ENCODE measurements around the gene KPNA3.

GRCh38 chr13:49716615-49717014 lies 75.9 kb downstream of the KPNA3 start:
- TF ChIP-seq CTCF (IDR thresholded peaks at IDR 0.05; ENCODE audit: poor library complexity, severe bottlenecking) (no peak), REST (IDR thresholded peaks at IDR 0.05; ENCODE audit: borderline replicate concordance) (no peak), RAD21 (conservative IDR thresholded peaks at IDR 0.05) (no peak), EP300 (conservative IDR thresholded peaks at IDR 0.05; ENCODE audit: poor library complexity, severe bottlenecking) (no peak), POLR2AphosphoS5 (IDR thresholded peaks at IDR 0.05) (no peak), EZH2 (IDR thresholded peaks at IDR 0.05; ENCODE audit: borderline replicate concordance, insufficient read depth, low read length, poor library complexity, severe bottlenecking) (no peak), TAF1 (IDR thresholded peaks at IDR 0.05; ENCODE audit: low read depth) (no peak)
